22Rv1 (cell line): ENCODE measurements around the gene MT1B.

Experiments used
- CTCF ChIP-seq: fragments of 450-650 bp; IDR thresholded peaks from 2 replicates; pipeline ENCODE4 v1.5.1; 2017; ENCODE audit warnings: mild to moderate bottlenecking
- ZFX ChIP-seq: fragments of 450-650 bp; IDR thresholded peaks from 2 replicates; pipeline ENCODE4 v1.6.1; 2017; ENCODE audit warnings: antibody characterized with exemption, borderline replicate concordance

- TF ChIP-seq CTCF (no peak), ZFX (no peak)
These were observed 27.5 kb downstream of the MT1B start for GRCh38 chr16:56679078-56679730.
